Breast epithelium (tissue), 4 donors: Measurements from ENCODE around the gene AKR1C8. TPM values are rescaled to one million over a fixed set of nuclear protein-coding genes. Genes with fewer than 3 reads are reported as not detected.
"Not testable (repeated sequence)": the region's sequence is repeated elsewhere in the genome, so short reads cannot be mapped to it uniquely, and the experiment has no call there.

Experiments
- DNase-seq, 2 donors: peaks; one replicate each; pipeline ENCODE4 v3.0.0-alpha.2; 2019; ENCODE audit warnings: low spot score in 2 of 2
- H3K27ac ChIP-seq, 2 donors: fragments of 200-600 bp; sonication (generic) in 1 of 2; one replicate each; pipeline ENCODE4 v1.5.1; 2016 to 2019; ENCODE audit warnings: mild to moderate bottlenecking in 1 of 2
- H3K27me3 ChIP-seq, 2 donors: fragments of 200-600 bp; sonication (generic) in 1 of 2; one replicate each; pipeline versions ENCODE4 v1.5.1 to v1.6.0; 2017 to 2019; ENCODE audit warnings: control low read depth in 1 of 2, mild to moderate bottlenecking in 1 of 2
- H3K36me3 ChIP-seq: fragments of 200-600 bp; one replicate; pipeline ENCODE4 v1.5.1; 2019
- H3K4me1 ChIP-seq, 2 donors: fragments of 200-600 bp; sonication (generic); one replicate each; pipeline ENCODE4 v1.5.1; 2016 to 2019; ENCODE audit warnings: control low read depth in 1 of 2
- H3K4me3 ChIP-seq, 3 donors: fragments of 200-600 bp; sonication (generic); 1 replicate in 2 of 3; 2 replicates in 1 of 3; pipeline ENCODE4 v1.5.1; 2016 to 2019; ENCODE audit warnings: mild to moderate bottlenecking in 3 of 3, moderate library complexity in 2 of 3
- H3K9me3 ChIP-seq, 2 donors: fragments of 200-600 bp; sonication (generic) in 1 of 2; one replicate each; pipeline ENCODE4 v1.5.1; 2016 to 2019; ENCODE audit warnings: control low read depth in 1 of 2
- CTCF ChIP-seq, 3 donors: fragments of 450-650 bp; IDR thresholded peaks; one replicate each; pipeline ENCODE4 v1.5.1; 2016 to 2017; ENCODE audit warnings: antibody characterized with exemption in 3 of 3, mild to moderate bottlenecking in 3 of 3, moderate library complexity in 3 of 3
- POLR2A ChIP-seq: fragments of 450-650 bp; IDR thresholded peaks from one replicate; pipeline ENCODE4 v1.6.1; 2016; ENCODE audit warnings: antibody characterized with exemption, mild to moderate bottlenecking, moderate library complexity
- POLR2AphosphoS5 ChIP-seq, 3 donors: sonication (generic); formaldehyde crosslinking; IDR thresholded peaks; one replicate each; pipeline ENCODE4 v1.6.1; 2017; ENCODE audit warnings: antibody characterized with exemption in 3 of 3
- intact Hi-C: fragments of 100-400 bp; cut with DNase I; formaldehyde crosslinking; loops from one replicate; pipeline ENCODE4 v1.15.1; 2023; ENCODE audit warnings: low total_unique reads
- total RNA-seq, 3 donors: library from RNA; depleted of rRNA; stranded (reverse); fragments of >200 nt; gene quantifications; one replicate each; pipeline ENCODE4 v1.1.0, GENCODE V29; 2016

Gene AKR1C8
- total RNA-seq, 3 donors from 2014 or later: 0.33 to 0.73 TPM; not detected in 1

DNA sequence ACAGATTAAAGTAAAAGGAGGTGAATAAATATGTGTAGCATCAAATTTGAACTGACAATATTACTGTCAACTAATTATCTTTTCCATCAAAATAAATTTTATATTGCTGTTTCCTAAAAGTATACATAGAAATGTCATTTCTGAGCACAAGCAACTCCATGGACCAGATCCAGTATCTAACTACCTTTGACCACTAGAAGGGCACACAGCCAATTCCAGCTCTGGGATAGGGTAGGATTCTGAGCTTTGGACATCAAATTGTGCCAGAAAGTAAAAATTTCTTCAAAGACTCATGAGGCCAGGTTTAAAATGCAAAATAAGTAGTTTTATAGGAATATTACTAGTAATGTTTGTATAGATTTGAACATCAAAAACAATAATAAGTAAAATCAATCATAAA is 61.1 kb downstream of the AKR1C8 start:
- no peak for DNase-seq
- Histone ChIP-seq H3K36me3 (no peaks in the 10 kb centered on the region), H3K9me3 (peaks cover 0 to 13% of the 10 kb centered on the region in 2 donors), H3K27me3 (no peaks in the 10 kb centered on the region), H3K4me3 (no peak overlapping the region), H3K27ac (no peak overlapping the region), H3K4me1 (no peaks in the 10 kb centered on the region)
- intact Hi-C loops: no loop called here
- TF ChIP-seq POLR2A (no peak), POLR2AphosphoS5 (IDR thresholded peaks at IDR 0.05) (no peak), CTCF (IDR thresholded peaks at IDR 0.05) (no peak)

DNA sequence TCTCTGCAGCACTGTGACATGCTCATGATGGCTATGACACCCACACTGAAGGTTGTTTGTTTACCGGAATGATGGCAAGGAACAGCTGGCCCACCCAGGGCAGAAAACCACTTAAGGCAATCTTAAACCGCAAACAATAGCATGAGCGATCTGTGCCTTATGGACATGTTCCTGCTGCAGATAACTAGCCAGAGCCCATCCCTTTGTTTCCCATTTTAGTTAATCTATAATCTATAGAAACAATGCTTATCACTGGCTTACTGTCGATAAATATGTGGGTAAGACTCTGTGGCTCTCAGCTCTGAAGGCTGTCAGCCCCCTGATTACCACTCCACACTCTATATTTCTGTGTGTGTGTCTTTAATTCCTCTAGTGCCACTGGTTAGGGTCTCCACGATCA is 65.0 kb downstream of the AKR1C8 start:
- H3K9me3 ChIP-seq, H3K27me3 ChIP-seq, H3K4me3 ChIP-seq, H3K36me3 ChIP-seq, intact Hi-C loops, H3K27ac ChIP-seq, DNase-seq, H3K4me1 ChIP-seq: not testable (repeated sequence)

DNA sequence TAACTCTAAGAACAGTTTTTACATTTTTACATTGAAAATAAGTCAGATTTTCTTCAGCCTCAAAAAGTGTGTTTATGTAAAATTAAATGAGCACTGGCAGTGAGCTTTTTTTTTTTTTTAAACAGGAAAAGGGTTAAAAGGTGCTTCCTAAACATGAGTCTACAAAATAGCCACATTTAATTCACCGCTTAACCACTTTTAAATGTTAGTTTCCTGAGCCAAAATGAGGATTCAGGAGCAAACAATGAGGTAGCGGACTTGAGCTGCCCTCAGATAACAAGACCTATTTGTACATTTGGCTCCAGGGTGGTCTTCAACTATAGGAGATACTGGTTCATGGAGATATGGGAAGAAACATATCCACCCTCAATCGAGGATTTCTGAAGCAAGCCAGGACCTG is 67.9 kb downstream of the AKR1C8 start:
- no peak for DNase-seq
- no peaks in the 10 kb centered on the region for H3K27me3 ChIP-seq
- H3K9me3 ChIP-seq: peaks cover 0 to 6% of the 10 kb centered on the region in 2 donors
- no peak overlapping the region for H3K4me3 ChIP-seq
- H3K4me1 ChIP-seq: no peaks in the 10 kb centered on the region
- no peak overlapping the region for H3K27ac ChIP-seq
- no peak for TF ChIP-seq POLR2AphosphoS5 (IDR thresholded peaks at IDR 0.05)
- TF ChIP-seq POLR2A: no peak
- no peak for TF ChIP-seq CTCF (IDR thresholded peaks at IDR 0.05)
- no peaks in the 10 kb centered on the region for H3K36me3 ChIP-seq
- intact Hi-C loops: no loop called here

DNA sequence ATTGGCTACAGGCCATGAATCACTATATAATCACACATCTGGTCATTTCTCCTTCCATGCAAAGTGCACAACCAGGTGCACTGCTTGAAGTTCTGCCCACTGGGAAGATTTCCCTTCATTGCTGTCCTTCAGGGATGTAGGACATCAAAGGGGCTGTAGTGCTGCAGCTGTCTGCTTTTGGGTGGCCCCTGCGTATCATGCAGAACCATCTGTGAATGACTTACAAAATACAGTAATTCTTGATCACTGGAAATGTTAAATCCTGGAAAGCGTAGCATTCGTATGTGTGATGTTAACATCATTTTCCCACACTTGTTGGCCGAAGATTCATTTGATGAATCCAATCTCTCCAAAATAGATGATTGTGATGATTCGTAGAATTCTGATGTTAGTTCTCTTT is 68.3 kb downstream of the AKR1C8 start:
- intact Hi-C loops: no loop called here
- H3K9me3 ChIP-seq: peaks cover 0 to 6% of the 10 kb centered on the region in 2 donors
- no peak overlapping the region for H3K4me3 ChIP-seq
- no peaks in the 10 kb centered on the region for H3K4me1 ChIP-seq
- TF ChIP-seq POLR2AphosphoS5 (IDR thresholded peaks at IDR 0.05) (no peak), POLR2A (no peak), CTCF (IDR thresholded peaks at IDR 0.05) (no peak)
- H3K27ac ChIP-seq: no peak overlapping the region
- no peaks in the 10 kb centered on the region for H3K27me3 ChIP-seq
- H3K36me3 ChIP-seq: no peaks in the 10 kb centered on the region
- DNase-seq: no peak

DNA sequence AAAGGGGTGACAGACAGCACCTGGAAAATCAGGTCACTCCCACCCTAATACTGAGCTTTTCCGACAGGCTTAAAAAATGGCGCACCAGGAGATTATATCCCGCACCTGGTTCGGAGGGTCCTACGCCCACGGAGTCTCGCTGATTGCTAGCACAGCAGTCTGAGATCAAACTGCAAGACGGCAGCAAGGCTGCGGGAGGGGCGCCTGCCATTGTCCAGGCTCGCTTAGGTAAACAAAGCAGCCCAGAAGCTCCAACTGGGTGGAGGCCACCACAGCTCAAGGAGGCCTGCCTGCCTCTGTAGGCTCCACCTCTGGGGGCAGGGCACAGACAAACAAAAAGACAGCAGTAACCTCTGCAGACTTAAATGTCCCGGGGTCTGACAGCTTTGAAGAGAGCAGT is 75.1 kb downstream of the AKR1C8 start:
- H3K9me3 ChIP-seq, H3K4me1 ChIP-seq: not testable (repeated sequence)

GRCh38 chr10:5108658-5109416 is 76.1 kb downstream of the AKR1C8 start:
- DNase-seq: no peak
- no peak for TF ChIP-seq CTCF (IDR thresholded peaks at IDR 0.05)
- no peak for TF ChIP-seq POLR2AphosphoS5 (IDR thresholded peaks at IDR 0.05)
- no peak for TF ChIP-seq POLR2A
- Histone ChIP-seq H3K4me3 (no peak overlapping the region), H3K4me1 (no peaks in the 10 kb centered on the region), H3K36me3 (no peaks in the 10 kb centered on the region), H3K9me3 (no peaks in the 10 kb centered on the region), H3K27me3 (no peaks in the 10 kb centered on the region), H3K27ac (no peak overlapping the region)
- intact Hi-C loops: no loop called here

More for the DNA sequence above, 75.1 kb downstream of the AKR1C8 start:
- H3K27ac ChIP-seq, H3K27me3 ChIP-seq, H3K4me3 ChIP-seq, DNase-seq, intact Hi-C loops, H3K36me3 ChIP-seq: not testable (repeated sequence)
